Caco-2 (cell line): ENCODE results near the gene FAM47E. TPM values are rescaled to one million over a fixed set of nuclear protein-coding genes. Genes with fewer than 3 reads are reported as not detected.

Source experiments
- BruUV-seq: library from RNA; stranded (reverse); fragments of 400-500 nt; replicated peaks from 2 replicates; lab custom pipeline; 2021; lab: Mats Ljungman, UMichigan
- CTCF ChIA-PET: fragments of 300-600 bp; sonication (Branson Sonifier 250); formaldehyde crosslinking; loops from one replicate; lab custom pipeline; 2022; ENCODE audit warnings: antibody characterized with exemption; lab: Charles Lee
- POLR2A ChIA-PET: fragments of 300-600 bp; sonication (Branson Sonifier 250); formaldehyde crosslinking; loops from one replicate; lab custom pipeline; 2022; ENCODE audit warnings: antibody characterized with exemption; lab: Charles Lee
- DNase-seq, 2 experiments: peaks; one replicate each; pipeline versions ENCODE4 v3.0.0 to v3.0.0-alpha.2; 2020 to 2022
- H3K27me3 ChIP-seq: replicated peaks from 2 replicates; pipeline ENCODE4 v1.6.0; 2011; ENCODE audit warnings: low read length; ENCODE audit not compliant: control insufficient read depth, insufficient read depth
- H3K36me3 ChIP-seq: 2 replicates; pipeline ENCODE4 v1.5.1; 2011; ENCODE audit warnings: low read length; ENCODE audit not compliant: control insufficient read depth, insufficient read depth
- H3K4me1 ChIP-seq: fragments of 250-450 bp; sonication (Bioruptor Pico); 2 replicates; pipeline ENCODE4 v1.5.1; 2020; ENCODE audit warnings: mild to moderate bottlenecking
- H3K4me3 ChIP-seq: 2 replicates; pipeline ENCODE4 v1.5.1; 2011; ENCODE audit warnings: low read depth, mild to moderate bottlenecking, control low read depth, low read length
- H3K9me3 ChIP-seq: fragments of 250-450 bp; sonication (Bioruptor Pico); 2 replicates; pipeline ENCODE4 v1.5.1; 2020; ENCODE audit warnings: mild to moderate bottlenecking, moderate library complexity
- H3K27ac Mint-ChIP-seq: one replicate; pipeline ENCODE4 v1.8.0; 2022; ENCODE audit warnings: mixed read lengths; ENCODE audit not compliant: unreplicated experiment
- H3K27me3 Mint-ChIP-seq: one replicate; pipeline ENCODE4 v1.8.0; 2022; ENCODE audit warnings: mixed read lengths; ENCODE audit not compliant: insufficient read depth, unreplicated experiment
- H3K36me3 Mint-ChIP-seq: one replicate; pipeline ENCODE4 v1.8.0; 2022; ENCODE audit warnings: mild to moderate bottlenecking, mixed read lengths; ENCODE audit not compliant: insufficient read depth, unreplicated experiment
- H3K4me1 Mint-ChIP-seq: one replicate; pipeline ENCODE4 v1.8.0; 2022; ENCODE audit warnings: low read depth, mixed read lengths; ENCODE audit not compliant: unreplicated experiment
- H3K4me3 Mint-ChIP-seq: one replicate; pipeline ENCODE4 v1.8.0; 2022; ENCODE audit warnings: mild to moderate bottlenecking, moderate library complexity, mixed read lengths; ENCODE audit not compliant: unreplicated experiment
- H3K9me3 Mint-ChIP-seq: one replicate; pipeline ENCODE4 v1.8.0; 2022; ENCODE audit warnings: mixed read lengths; ENCODE audit not compliant: unreplicated experiment
- CTCF ChIP-seq, 2 experiments: fragments of 200-600 bp in 1 of 2; IDR thresholded peaks; 1 replicate in 1 of 2; 2 replicates in 1 of 2; pipeline versions ENCODE4 v1.5.1 to v1.8.0; 2011 to 2022; ENCODE audit warnings: antibody characterized with exemption in 1 of 2, control low read depth in 1 of 2, inconsistent platforms in 1 of 2, low read depth in 1 of 2, low read length in 1 of 2, mild to moderate bottlenecking in 1 of 2, moderate library complexity in 1 of 2; ENCODE audit not compliant: insufficient read depth in 1 of 2, severe bottlenecking in 1 of 2, unreplicated experiment in 1 of 2
- intact Hi-C: fragments of 100-400 bp; cut with micrococcal nuclease; formaldehyde crosslinking; loops from one replicate; pipeline ENCODE4 v1.10.0; 2022; ENCODE audit not compliant: unreplicated experiment
- total RNA-seq: library from RNA; stranded (reverse); gene quantifications from 2 replicates; pipeline ENCODE4 v1.2.3, GENCODE V29; 2022

The FAM47E gene
- total RNA-seq, 1 experiment from 2014 or later = 6.6 TPM

GRCh38 chr4:76292730-76293129 is 41.2 kb downstream of the FAM47E start:
- no peaks in the 10 kb centered on the region for H3K9me3 Mint-ChIP-seq
- no peaks in the 10 kb centered on the region for H3K36me3 Mint-ChIP-seq
- H3K27me3 ChIP-seq = no peaks in the 10 kb centered on the region
- H3K4me1 Mint-ChIP-seq = peaks cover 7% of the 10 kb centered on the region
- H3K4me3 ChIP-seq = no peak overlapping the region
- no peaks in the 10 kb centered on the region for H3K27me3 Mint-ChIP-seq
- ChIA-PET CTCF (no interaction called here), POLR2A (no interaction called here)
- TF ChIP-seq CTCF (IDR thresholded peaks at IDR 0.05; ENCODE audit: insufficient read depth in 1 of 2, low read depth in 1 of 2, low read length in 1 of 2, severe bottlenecking in 1 of 2, unreplicated experiment in 1 of 2) = no peak
- BruUV-seq = no TSS peak
- no peaks in the 10 kb centered on the region for H3K36me3 ChIP-seq
- H3K4me3 Mint-ChIP-seq = no peak overlapping the region
- no peaks in the 10 kb centered on the region for H3K4me1 ChIP-seq
- intact Hi-C loops = no loop called here
- H3K27ac Mint-ChIP-seq = no peak overlapping the region
- no peak for DNase-seq
- H3K9me3 ChIP-seq = no peaks in the 10 kb centered on the region; the same call in 1 of the 2 replicates

GRCh38 chr4:76293772-76294171 is 42.3 kb downstream of the FAM47E start:
- Mint-ChIP-seq H3K36me3 (no peaks in the 10 kb centered on the region), H3K9me3 (no peaks in the 10 kb centered on the region), H3K4me1 (peaks cover 7% of the 10 kb centered on the region), H3K4me3 (no peak overlapping the region), H3K27ac (no peak overlapping the region), H3K27me3 (no peaks in the 10 kb centered on the region)
- H3K27me3 ChIP-seq = no peaks in the 10 kb centered on the region
- H3K4me1 ChIP-seq = no peaks in the 10 kb centered on the region
- H3K9me3 ChIP-seq = peaks cover 7% of the 10 kb centered on the region
- intact Hi-C loops = no loop called here
- no peak overlapping the region for H3K4me3 ChIP-seq
- BruUV-seq = no TSS peak
- H3K36me3 ChIP-seq = no peaks in the 10 kb centered on the region
- POLR2A ChIA-PET = no interaction called here
- no peak for DNase-seq
- TF ChIP-seq CTCF (IDR thresholded peaks at IDR 0.05; ENCODE audit: insufficient read depth in 1 of 2, low read depth in 1 of 2, low read length in 1 of 2, severe bottlenecking in 1 of 2, unreplicated experiment in 1 of 2) = no peak
- CTCF ChIA-PET = no interaction called here

- Histone ChIP-seq H3K9me3 (peaks cover 10% of the 10 kb centered on the region), H3K27me3 (no peaks in the 10 kb centered on the region), H3K4me3 (no peak overlapping the region), H3K36me3 (no peaks in the 10 kb centered on the region), H3K4me1 (peaks cover 4% of the 10 kb centered on the region)
- intact Hi-C loops = no loop called here
- H3K27ac Mint-ChIP-seq = no peak overlapping the region
- TF ChIP-seq CTCF (IDR thresholded peaks at IDR 0.05; ENCODE audit: insufficient read depth in 1 of 2, low read depth in 1 of 2, low read length in 1 of 2, severe bottlenecking in 1 of 2, unreplicated experiment in 1 of 2) = no peak
- ChIA-PET CTCF (no interaction called here), POLR2A (interaction anchor here (0.6 kb wide), 1 partner anchor 11 kb away, joined by 3 read pairs; no protein-coding TSS in a partner anchor)
- no peaks in the 10 kb centered on the region for H3K27me3 Mint-ChIP-seq
- BruUV-seq = no TSS peak
- no peaks in the 10 kb centered on the region for H3K9me3 Mint-ChIP-seq
- no peak overlapping the region for H3K4me3 Mint-ChIP-seq
- peaks cover 6% of the 10 kb centered on the region for H3K4me1 Mint-ChIP-seq
- DNase-seq = no peak
- no peaks in the 10 kb centered on the region for H3K36me3 Mint-ChIP-seq
Observed at GRCh38 chr4:76296286-76296820, 44.8 kb downstream of the FAM47E start.
